B cell (primary cell): ENCODE results near the gene ARHGAP27.

Experiments
- CTCF ChIP-seq: fragments of 200-600 bp; IDR thresholded peaks from one replicate; pipeline ENCODE4 v1.8.0; 2022; ENCODE audit warnings: antibody characterized with exemption, mild to moderate bottlenecking
- EZH2 ChIP-seq: IDR thresholded peaks from 2 replicates; pipeline ENCODE4 v1.6.1; 2012; ENCODE audit warnings: borderline replicate concordance, low read depth, mild to moderate bottlenecking, moderate library complexity, low read length; ENCODE audit not compliant: insufficient read depth, poor library complexity, severe bottlenecking

- TF ChIP-seq CTCF (no peak), EZH2 (no peak)
Observed at GRCh38 chr17:45432405-45433158, at the start of gene ARHGAP27.
